Trophoblast cell (in vitro differentiated cells and primary cell): ENCODE data around the gene HCN1.

Experiments
- DNase-seq, 2 donors: peaks; one replicate each; pipeline ENCODE4 v3.0.0-alpha.2; 2016
- H2AFZ ChIP-seq: 2 replicates; pipeline ENCODE4 v1.6.1; 2013; ENCODE audit warnings: low read length, moderate library complexity, mild to moderate bottlenecking; ENCODE audit not compliant: insufficient read depth, poor library complexity
- H2AK5ac ChIP-seq: 2 replicates; pipeline ENCODE4 v1.6.1; 2013; ENCODE audit warnings: mild to moderate bottlenecking, low read length
- H2BK120ac ChIP-seq: 2 replicates; pipeline ENCODE4 v1.6.1; 2013; ENCODE audit warnings: low read length, mild to moderate bottlenecking, moderate library complexity; ENCODE audit not compliant: insufficient read depth, poor library complexity
- H2BK12ac ChIP-seq: 2 replicates; pipeline ENCODE4 v1.6.1; 2013; ENCODE audit warnings: mild to moderate bottlenecking, low read length, moderate library complexity
- H2BK5ac ChIP-seq: 2 replicates; pipeline ENCODE4 v1.6.1; 2013; ENCODE audit warnings: low read length, low read depth, moderate library complexity, mild to moderate bottlenecking; ENCODE audit not compliant: poor library complexity
- H3K14ac ChIP-seq: 2 replicates; pipeline ENCODE4 v1.6.1; 2013; ENCODE audit warnings: mild to moderate bottlenecking, low read length
- H3K18ac ChIP-seq: 2 replicates; pipeline ENCODE4 v1.6.1; 2013; ENCODE audit warnings: mild to moderate bottlenecking, low read length
- H3K23ac ChIP-seq: 2 replicates; pipeline ENCODE4 v1.6.1; 2013; ENCODE audit warnings: low read length
- H3K27ac ChIP-seq: 2 replicates; pipeline ENCODE4 v1.5.1; 2013; ENCODE audit warnings: low read depth, mild to moderate bottlenecking, inconsistent platforms, low read length, moderate library complexity
- H3K27me3 ChIP-seq: 2 replicates; pipeline ENCODE4 v1.6.1; 2013; ENCODE audit warnings: inconsistent platforms, mild to moderate bottlenecking, low read length, moderate library complexity; ENCODE audit not compliant: insufficient read depth
- H3K36me3 ChIP-seq, 2 experiments: 1 replicate in 1 of 2; 2 replicates in 1 of 2; pipeline ENCODE4 v1.6.1; 2013; ENCODE audit warnings: low read length in 2 of 2, mild to moderate bottlenecking in 2 of 2, moderate library complexity in 1 of 2; ENCODE audit not compliant: insufficient read depth in 2 of 2, control insufficient read depth in 1 of 2
- H3K4ac ChIP-seq: 2 replicates; pipeline ENCODE4 v1.6.1; 2013; ENCODE audit warnings: low read depth, mild to moderate bottlenecking, low read length, moderate library complexity
- H3K4me1 ChIP-seq, 2 experiments: 1 replicate in 1 of 2; 2 replicates in 1 of 2; pipeline ENCODE4 v1.6.1; 2013; ENCODE audit warnings: low read length in 2 of 2, mild to moderate bottlenecking in 2 of 2, moderate library complexity in 1 of 2; ENCODE audit not compliant: insufficient read depth in 2 of 2, control insufficient read depth in 1 of 2
- H3K4me2 ChIP-seq: 2 replicates; pipeline ENCODE4 v1.6.1; 2013; ENCODE audit warnings: inconsistent platforms, mild to moderate bottlenecking, low read length, moderate library complexity
- H3K4me3 ChIP-seq: 2 replicates; pipeline ENCODE4 v1.5.1; 2013; ENCODE audit warnings: mild to moderate bottlenecking, low read depth, low read length, inconsistent platforms
- H3K79me1 ChIP-seq: one replicate; pipeline ENCODE4 v1.6.1; 2013; ENCODE audit warnings: low read length
- H3K79me2 ChIP-seq: 2 replicates; pipeline ENCODE4 v1.6.1; 2013; ENCODE audit warnings: low read length, mild to moderate bottlenecking; ENCODE audit not compliant: control insufficient read depth, insufficient read depth, poor library complexity
- H3K9ac ChIP-seq: 2 replicates; pipeline ENCODE4 v1.6.1; 2013; ENCODE audit warnings: mild to moderate bottlenecking, low read length
- H3K9me3 ChIP-seq: 2 replicates; pipeline ENCODE4 v1.6.1; 2013; ENCODE audit warnings: low read depth, mild to moderate bottlenecking, control low read depth, inconsistent platforms, low read length; ENCODE audit not compliant: insufficient read depth
- H4K12ac ChIP-seq: 2 replicates; pipeline ENCODE4 v1.6.1; 2013; ENCODE audit warnings: low read depth, mild to moderate bottlenecking, low read length, moderate library complexity
- H4K8ac ChIP-seq: 2 replicates; pipeline ENCODE4 v1.6.1; 2013; ENCODE audit warnings: low read depth, mild to moderate bottlenecking, low read length, moderate library complexity
- H4K91ac ChIP-seq: one replicate; pipeline ENCODE4 v1.6.1; 2013; ENCODE audit warnings: low read depth, mild to moderate bottlenecking, low read length, moderate library complexity
- WGBS: extraction: QIAGEN DNeasy Blood & Tissue Kit; methylation state at CpG from one replicate; pipeline ENCODE4 v1.1.7; 2013; ENCODE audit warnings: missing lambda C conversion rate; ENCODE audit not compliant: insufficient read length, insufficient coverage; ENCODE audit errors: extremely low coverage; 5-methylcytosine and 5-hydroxymethylcytosine counted together

Gene HCN1

GRCh38 chr5:45684118-45684517, 12.1 kb downstream of the HCN1 start:
- no peaks in the 10 kb centered on the region for H3K9me3 ChIP-seq
- H3K23ac ChIP-seq = no peak overlapping the region
- no peaks in the 10 kb centered on the region for H3K79me2 ChIP-seq
- H3K14ac ChIP-seq = no peak overlapping the region
- no peak overlapping the region for H2AK5ac ChIP-seq
- no peaks in the 10 kb centered on the region for H3K36me3 ChIP-seq
- no peaks in the 10 kb centered on the region for H3K79me1 ChIP-seq
- no peaks in the 10 kb centered on the region for H3K4me1 ChIP-seq
- no peak overlapping the region for H3K9ac ChIP-seq
- no peak overlapping the region for H2BK5ac ChIP-seq
- no peak overlapping the region for H3K27ac ChIP-seq
- no peak overlapping the region for H3K18ac ChIP-seq
- no peak overlapping the region for H4K12ac ChIP-seq
- no peak for DNase-seq
- no peak overlapping the region for H4K91ac ChIP-seq
- H2BK120ac ChIP-seq = no peak overlapping the region
- H3K4me2 ChIP-seq = no peak overlapping the region
- no peak overlapping the region for H2BK12ac ChIP-seq
- no peak overlapping the region for H4K8ac ChIP-seq
- no peak overlapping the region for H2AFZ ChIP-seq
- no peak overlapping the region for H3K4me3 ChIP-seq
- H3K4ac ChIP-seq = no peak overlapping the region
- H3K27me3 ChIP-seq = no peaks in the 10 kb centered on the region

- H2BK5ac ChIP-seq = no peak overlapping the region
- H2AK5ac ChIP-seq = no peak overlapping the region
- WGBS = no CpG with 5 or more reads among the region's 2 CpGs
- no peaks in the 10 kb centered on the region for H3K79me2 ChIP-seq
- H4K12ac ChIP-seq = no peak overlapping the region
- H3K79me1 ChIP-seq = no peaks in the 10 kb centered on the region
- H3K27ac ChIP-seq = no peak overlapping the region
- no peaks in the 10 kb centered on the region for H3K27me3 ChIP-seq
- no peak for DNase-seq
- H3K4me1 ChIP-seq = no peaks in the 10 kb centered on the region
- H3K36me3 ChIP-seq = no peaks in the 10 kb centered on the region
- no peak overlapping the region for H3K4me2 ChIP-seq
- no peak overlapping the region for H4K91ac ChIP-seq
- H2BK120ac ChIP-seq = no peak overlapping the region
- H3K4me3 ChIP-seq = no peak overlapping the region
- H3K14ac ChIP-seq = no peak overlapping the region
- no peak overlapping the region for H2AFZ ChIP-seq
- no peak overlapping the region for H3K23ac ChIP-seq
- H3K18ac ChIP-seq = no peak overlapping the region
- H3K9me3 ChIP-seq = no peaks in the 10 kb centered on the region
- H4K8ac ChIP-seq = no peak overlapping the region
- no peak overlapping the region for H3K4ac ChIP-seq
- no peak overlapping the region for H3K9ac ChIP-seq
- H2BK12ac ChIP-seq = no peak overlapping the region
Observed at GRCh38 chr5:45680950-45681349, 15.2 kb downstream of the HCN1 start.

- Histone ChIP-seq H2BK120ac (no peak overlapping the region), H2BK5ac (no peak overlapping the region), H3K4ac (no peak overlapping the region), H3K9me3 (no peaks in the 10 kb centered on the region), H3K14ac (no peak overlapping the region), H2AFZ (no peak overlapping the region), H3K4me1 (no peaks in the 10 kb centered on the region), H3K36me3 (no peaks in the 10 kb centered on the region), H3K27me3 (no peaks in the 10 kb centered on the region), H4K12ac (no peak overlapping the region), H2BK12ac (no peak overlapping the region), H2AK5ac (no peak overlapping the region), H3K4me3 (no peak overlapping the region), H3K9ac (no peak overlapping the region), H3K4me2 (no peak overlapping the region), H3K18ac (no peak overlapping the region), H3K23ac (no peak overlapping the region), H3K27ac (no peak overlapping the region), H3K79me2 (no peaks in the 10 kb centered on the region), H4K8ac (no peak overlapping the region), H4K91ac (no peak overlapping the region), H3K79me1 (no peaks in the 10 kb centered on the region)
- no peak for DNase-seq
- WGBS = no CpG with 5 or more reads among the region's 2 CpGs
Observed at GRCh38 chr5:45677524-45677923, 18.7 kb downstream of the HCN1 start.

- Histone ChIP-seq H2BK12ac (no peak overlapping the region), H3K79me2 (no peaks in the 10 kb centered on the region), H4K12ac (no peak overlapping the region), H2BK120ac (no peak overlapping the region), H4K91ac (no peak overlapping the region), H3K23ac (no peak overlapping the region), H3K9ac (no peak overlapping the region), H3K4me2 (no peak overlapping the region), H3K36me3 (no peaks in the 10 kb centered on the region), H4K8ac (no peak overlapping the region), H3K18ac (no peak overlapping the region), H3K4ac (no peak overlapping the region), H3K79me1 (no peaks in the 10 kb centered on the region), H3K14ac (no peak overlapping the region), H3K4me3 (no peak overlapping the region), H3K4me1 (no peaks in the 10 kb centered on the region), H2BK5ac (no peak overlapping the region), H3K27me3 (no peaks in the 10 kb centered on the region), H2AFZ (no peak overlapping the region), H3K27ac (no peak overlapping the region), H3K9me3 (no peaks in the 10 kb centered on the region), H2AK5ac (no peak overlapping the region)
- no CpG with 5 or more reads among the region's 4 CpGs for WGBS
- DNase-seq = no peak
Observed at GRCh38 chr5:45672271-45672670, 23.9 kb downstream of the HCN1 start.

- Histone ChIP-seq H2BK120ac (no peak overlapping the region), H3K4ac (no peak overlapping the region), H2AK5ac (no peak overlapping the region), H3K9ac (no peak overlapping the region), H2BK5ac (no peak overlapping the region), H3K79me1 (no peaks in the 10 kb centered on the region), H3K23ac (no peak overlapping the region), H4K91ac (no peak overlapping the region), H3K4me2 (no peak overlapping the region), H3K9me3 (no peaks in the 10 kb centered on the region), H2BK12ac (no peak overlapping the region), H2AFZ (no peak overlapping the region), H3K36me3 (no peaks in the 10 kb centered on the region), H3K27ac (no peak overlapping the region), H3K79me2 (no peaks in the 10 kb centered on the region), H3K4me1 (no peaks in the 10 kb centered on the region), H3K18ac (no peak overlapping the region), H3K4me3 (no peak overlapping the region), H3K14ac (no peak overlapping the region), H3K27me3 (no peaks in the 10 kb centered on the region), H4K12ac (no peak overlapping the region), H4K8ac (no peak overlapping the region)
- WGBS = no CpG with 5 or more reads among the region's 1 CpG
- no peak for DNase-seq
Observed at GRCh38 chr5:45648744-45649143, 47.4 kb downstream of the HCN1 start.
